Measurements from ENCODE around the gene CAMK2N1.

GRCh38 chr1:20469406-20470076 lies 16.5 kb downstream of the CAMK2N1 start:
- TF ChIP-seq RAD21 (conservative IDR thresholded peaks at IDR 0.05) = no peak
- TF ChIP-seq, protein P1, sequence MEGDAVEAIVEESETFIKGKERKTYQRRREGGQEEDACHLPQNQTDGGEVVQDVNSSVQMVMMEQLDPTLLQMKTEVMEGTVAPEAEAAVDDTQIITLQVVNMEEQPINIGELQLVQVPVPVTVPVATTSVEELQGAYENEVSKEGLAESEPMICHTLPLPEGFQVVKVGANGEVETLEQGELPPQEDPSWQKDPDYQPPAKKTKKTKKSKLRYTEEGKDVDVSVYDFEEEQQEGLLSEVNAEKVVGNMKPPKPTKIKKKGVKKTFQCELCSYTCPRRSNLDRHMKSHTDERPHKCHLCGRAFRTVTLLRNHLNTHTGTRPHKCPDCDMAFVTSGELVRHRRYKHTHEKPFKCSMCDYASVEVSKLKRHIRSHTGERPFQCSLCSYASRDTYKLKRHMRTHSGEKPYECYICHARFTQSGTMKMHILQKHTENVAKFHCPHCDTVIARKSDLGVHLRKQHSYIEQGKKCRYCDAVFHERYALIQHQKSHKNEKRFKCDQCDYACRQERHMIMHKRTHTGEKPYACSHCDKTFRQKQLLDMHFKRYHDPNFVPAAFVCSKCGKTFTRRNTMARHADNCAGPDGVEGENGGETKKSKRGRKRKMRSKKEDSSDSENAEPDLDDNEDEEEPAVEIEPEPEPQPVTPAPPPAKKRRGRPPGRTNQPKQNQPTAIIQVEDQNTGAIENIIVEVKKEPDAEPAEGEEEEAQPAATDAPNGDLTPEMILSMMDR (IDR thresholded peaks at IDR 0.05; ENCODE audit: poor library complexity, severe bottlenecking) = no peak
- TF ChIP-seq EP300 (conservative IDR thresholded peaks at IDR 0.05; ENCODE audit: poor library complexity, severe bottlenecking) = no peak
- no peak for TF ChIP-seq REST (IDR thresholded peaks at IDR 0.05; ENCODE audit: borderline replicate concordance)
- TF ChIP-seq EZH2 (IDR thresholded peaks at IDR 0.05; ENCODE audit: borderline replicate concordance, insufficient read depth, low read length, poor library complexity, severe bottlenecking) = no peak
- TF ChIP-seq SMC3 (conservative IDR thresholded peaks at IDR 0.05; ENCODE audit: poor library complexity) = no peak
